ENCODE measurements around the gene PPM1G.

Gene PPM1G

DNA sequence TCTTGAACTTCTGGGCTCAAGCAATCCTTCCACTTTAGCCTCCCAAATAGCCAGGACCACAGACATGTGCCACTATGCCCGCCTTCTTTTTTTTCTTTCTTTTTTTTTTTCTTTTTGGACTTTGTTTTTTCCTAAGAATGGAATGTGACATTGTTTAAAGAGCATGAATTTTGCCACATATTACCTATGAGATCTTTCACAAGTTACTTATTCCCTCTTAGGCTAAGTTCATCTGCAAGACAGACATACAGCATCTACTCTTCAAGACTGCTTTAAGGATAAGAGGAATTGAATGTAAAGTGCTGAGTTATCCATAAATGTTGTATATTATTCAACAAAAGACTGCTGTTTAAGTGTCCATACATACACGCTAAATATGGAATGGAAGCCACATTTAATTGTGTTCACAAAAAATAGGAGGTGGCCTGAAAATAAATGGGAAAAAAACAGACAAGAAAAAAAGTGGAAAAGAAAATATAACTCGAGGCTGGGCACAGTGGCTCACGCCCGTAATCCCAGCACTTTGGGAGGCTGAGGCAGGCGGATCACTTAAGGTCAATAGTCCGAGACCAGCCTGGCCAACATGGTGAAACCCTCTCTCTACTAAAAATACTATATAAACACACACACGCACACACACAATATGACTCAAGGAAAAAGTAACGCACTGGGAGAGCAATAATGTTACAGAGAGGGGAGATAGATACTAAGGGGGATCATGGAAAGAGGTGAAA, 3.2 kb upstream of the PPM1G start:
- DNase-seq = no peak

GRCh38 chr2:27408601-27409320, 630 bp downstream of the PPM1G start:
- DNase-seq = peak; percentile 6

DNA sequence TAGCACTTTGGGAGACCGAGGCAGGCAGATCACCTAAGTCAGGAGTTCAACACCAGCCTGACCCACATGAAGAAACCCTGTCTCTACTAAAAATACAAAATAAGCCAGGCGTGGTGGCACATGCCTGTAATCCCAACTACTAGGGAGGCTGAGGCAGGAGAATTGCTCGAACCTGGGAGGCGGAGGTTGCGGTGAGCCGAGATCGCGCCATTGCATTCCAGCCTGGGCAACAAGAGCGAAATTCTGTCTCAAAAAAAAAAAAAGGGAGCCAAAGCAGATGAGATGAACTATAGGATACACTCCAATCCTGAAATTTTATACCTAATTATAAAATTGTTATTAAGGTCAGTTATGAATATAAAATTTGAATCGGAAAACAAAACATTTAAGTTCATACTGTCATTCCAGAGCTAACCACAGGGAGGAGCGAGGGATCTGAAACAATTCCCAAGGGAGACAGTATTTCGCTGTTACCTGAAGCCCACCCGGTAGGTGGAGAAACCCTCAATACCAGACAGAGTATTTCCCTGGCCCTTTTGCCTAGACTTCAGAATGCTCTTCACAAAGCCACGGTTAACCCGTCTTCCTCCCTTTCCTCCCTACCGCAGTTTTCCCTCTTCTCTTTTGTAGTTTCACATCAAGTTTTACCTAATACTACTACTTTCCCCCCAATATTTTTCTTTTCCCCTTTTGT, 1.4 kb downstream of the PPM1G start:
- peak; percentile 65 for DNase-seq

GRCh38 chr2:27400348-27401135, 8.8 kb downstream of the PPM1G start:
- DNase-seq = no peak

GRCh38 chr2:27398962-27399361, 10.4 kb downstream of the PPM1G start:
- no peak for DNase-seq

GRCh38 chr2:27393225-27393624, 16.2 kb downstream of the PPM1G start:
- DNase-seq = no peak

DNA sequence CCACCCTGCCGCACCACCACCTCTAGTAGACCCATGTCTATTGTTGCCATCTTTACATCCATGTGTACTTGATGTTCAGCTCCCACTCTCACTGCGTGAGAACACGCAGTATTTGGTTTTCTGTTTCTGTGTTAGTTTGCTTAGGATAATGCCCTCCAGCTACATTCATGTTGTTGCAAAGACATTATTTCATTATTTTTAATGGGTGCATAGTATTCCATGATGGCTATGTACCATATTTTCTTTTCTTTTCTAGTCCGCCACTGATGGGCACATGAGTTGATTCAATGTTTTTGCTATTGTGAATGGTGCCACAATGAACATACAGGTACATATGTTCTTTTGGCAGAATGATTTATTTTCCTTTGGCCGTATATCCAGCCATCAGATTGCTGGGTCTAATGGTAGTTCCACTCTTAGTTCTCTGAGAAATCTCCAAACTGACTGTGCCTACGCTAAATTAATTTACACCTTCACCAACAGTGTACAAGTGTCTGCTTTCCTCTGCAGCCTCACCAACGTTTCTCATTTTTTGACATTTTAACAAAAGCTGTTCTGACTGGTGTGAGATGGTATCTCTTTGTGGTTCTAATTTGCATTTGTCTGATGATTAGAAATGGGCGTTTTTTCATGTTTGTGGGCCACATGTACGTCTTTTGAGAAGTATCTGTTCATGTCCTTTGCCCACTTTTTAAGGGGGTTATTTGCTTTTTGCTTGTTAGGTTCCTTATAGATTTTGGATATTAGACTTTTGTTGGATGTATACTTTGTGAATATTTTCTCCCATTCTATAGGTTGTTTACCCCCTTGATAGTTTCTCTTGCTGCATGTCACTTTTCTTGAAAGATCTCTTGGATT, 18.3 kb downstream of the PPM1G start:
- DNase-seq = no peak

DNA sequence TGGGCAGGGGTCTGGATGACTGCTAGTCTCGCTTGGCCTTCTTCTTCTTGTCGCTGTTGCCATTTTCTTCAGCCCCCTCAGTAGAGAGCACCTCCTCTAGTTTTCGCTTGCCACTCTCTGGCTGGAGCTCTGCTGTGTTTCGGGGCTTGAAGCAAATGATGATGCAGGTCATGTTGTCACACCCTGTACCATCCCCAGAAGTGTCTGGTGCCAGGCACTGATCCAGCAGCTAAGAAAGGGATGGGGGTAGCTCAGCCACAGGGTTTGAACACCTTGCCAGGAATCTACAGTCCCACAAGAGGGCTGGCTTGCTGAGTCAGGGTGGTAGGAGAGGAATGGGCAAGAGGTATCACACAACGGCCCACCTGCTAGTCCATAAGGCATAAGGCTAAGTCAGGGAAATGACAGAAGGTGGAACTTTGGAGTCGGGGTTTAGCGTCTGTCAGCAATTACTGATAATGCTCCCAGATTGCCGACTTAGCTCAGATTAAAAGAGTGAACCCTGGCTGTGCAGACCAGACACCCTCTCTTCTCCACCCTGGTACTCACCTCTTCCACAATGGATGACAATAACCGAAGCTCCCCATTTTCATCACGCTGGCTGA, 27.7 kb downstream of the PPM1G start:
- no peak for DNase-seq

DNA sequence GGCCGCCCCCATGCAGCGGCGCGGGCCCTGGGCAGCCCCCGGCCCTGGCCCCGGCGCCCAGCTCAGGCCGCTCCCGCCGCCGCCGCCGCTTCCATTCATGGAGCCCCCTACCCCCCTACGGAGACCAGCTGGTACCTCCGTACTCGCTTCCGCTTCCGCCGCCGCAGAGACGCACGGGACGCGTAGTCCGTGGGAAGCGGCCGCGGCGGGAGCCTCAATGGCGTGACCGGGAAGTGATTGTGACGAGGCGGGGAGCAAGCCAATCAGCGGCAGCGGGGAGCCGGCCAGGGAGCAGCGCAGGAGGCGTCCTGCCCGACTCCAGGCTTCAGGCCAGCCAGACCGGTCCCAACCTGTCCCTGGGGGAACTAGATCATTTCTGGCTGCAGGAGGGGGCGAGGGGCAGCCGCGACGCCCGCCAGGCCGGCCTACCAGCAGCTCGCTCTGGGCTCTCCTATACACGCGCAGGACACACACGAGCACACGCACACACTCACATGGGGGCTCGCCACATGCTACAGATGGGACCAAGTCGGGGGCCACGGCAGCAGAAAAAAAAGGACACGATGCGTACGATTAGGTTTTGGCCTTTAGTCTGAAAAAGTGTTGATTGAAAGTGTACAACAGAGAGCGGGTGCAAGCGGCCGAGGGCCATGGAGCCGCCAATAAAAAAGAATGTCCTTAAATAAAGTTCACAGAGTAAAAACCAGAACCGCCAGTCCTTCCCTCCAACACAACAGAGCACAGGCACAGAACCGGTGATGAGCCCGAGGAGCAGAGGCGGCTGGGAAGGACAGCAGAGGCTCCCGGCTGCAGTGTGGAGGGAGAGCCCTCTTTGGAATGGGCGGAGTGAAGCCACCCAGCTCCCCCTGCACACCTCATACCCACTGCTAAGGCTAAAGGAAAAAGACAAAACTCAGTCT, 28.5 kb downstream of the PPM1G start, which contains the start of gene ZNF513:
Gene ZNF513 (minus strand): TSS at position 109 of the 920 bp plus-strand sequence. CDS start 208 bp downstream, outside the sequence.
- peak; percentile 93 for DNase-seq

DNA sequence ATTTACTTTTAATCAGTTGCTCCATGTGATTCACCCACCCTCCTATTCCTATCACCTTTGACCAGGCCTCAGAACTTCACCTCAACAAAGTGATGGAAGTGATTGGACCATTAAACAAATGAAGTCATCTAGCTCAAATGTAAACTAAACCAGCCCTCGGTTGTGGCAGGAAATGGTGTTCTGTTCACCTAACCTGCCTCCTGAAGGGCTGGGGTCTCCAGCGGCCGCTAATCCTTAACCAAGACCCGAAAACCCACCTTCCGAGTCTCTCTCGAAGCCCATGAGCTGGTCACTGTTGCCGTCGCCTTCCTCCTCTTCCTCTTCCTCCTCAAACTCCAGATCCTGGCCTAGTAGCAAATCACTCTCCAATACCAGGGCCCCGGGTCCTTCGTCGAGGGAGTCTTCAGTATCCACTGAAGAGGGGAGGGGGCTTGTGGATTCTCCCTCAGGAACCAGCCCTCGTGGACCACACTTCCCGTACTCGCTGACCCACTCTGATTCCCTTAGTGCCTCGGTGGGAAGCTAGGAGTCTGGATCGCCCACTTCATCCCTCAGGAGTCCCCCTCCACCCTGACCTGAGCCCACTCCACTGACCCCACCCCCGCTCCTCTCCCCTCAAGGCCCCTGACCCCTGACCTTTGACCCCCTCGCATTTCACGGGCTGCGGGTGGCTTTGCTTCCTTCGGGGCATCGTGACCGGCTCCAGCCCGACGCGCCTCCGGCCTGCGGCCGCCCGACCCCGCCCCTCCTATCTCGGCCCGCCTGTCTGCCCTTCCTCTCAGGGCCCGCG, 29.4 kb downstream of the PPM1G start:
- DNase-seq = no peak

DNA sequence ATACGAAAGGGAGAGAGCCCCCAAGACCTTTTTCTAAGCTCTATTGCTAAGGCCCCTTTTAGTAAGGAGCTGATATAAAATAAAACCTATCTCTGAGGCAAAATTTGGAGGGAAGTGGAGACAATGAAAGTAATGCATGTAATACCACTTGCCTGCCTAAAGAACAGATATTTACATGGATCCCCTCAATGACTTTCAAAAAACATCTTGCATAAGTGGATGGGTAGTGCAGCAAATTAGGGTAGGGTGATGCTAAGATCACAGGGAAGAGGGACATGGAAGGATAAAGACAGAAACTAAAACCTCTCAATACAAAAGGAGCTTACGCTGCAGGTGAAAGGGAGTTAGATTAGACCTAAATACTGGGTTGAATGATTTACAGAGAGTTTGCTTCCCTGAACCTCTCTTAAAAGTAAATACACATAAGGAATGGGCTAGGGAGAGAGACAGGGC, 30.0 kb downstream of the PPM1G start:
- DNase-seq = no peak

DNA sequence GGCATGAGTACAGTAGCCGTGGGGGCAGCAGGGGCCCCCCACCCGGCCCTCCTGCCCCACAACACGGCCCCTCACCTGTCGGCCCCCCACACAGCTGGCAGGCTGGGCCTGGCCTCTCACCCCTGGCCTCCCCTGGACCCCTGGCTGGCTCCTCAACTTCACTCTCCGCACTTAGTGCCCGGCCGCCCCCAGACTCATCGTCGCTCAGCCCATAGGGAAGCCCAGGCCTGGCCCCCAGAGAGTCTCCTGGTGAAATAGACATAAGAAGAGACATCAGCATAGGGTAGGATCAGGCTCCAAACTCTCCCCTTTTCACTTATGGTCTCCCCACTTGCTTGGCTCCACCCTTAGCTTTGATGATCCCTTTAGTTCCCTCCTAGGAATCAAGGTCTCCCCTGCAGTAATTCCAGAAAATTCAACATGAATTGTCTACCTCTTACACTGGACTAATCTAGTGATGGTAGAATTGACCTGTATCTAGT, 30.5 kb downstream of the PPM1G start:
- DNase-seq = no peak

DNA sequence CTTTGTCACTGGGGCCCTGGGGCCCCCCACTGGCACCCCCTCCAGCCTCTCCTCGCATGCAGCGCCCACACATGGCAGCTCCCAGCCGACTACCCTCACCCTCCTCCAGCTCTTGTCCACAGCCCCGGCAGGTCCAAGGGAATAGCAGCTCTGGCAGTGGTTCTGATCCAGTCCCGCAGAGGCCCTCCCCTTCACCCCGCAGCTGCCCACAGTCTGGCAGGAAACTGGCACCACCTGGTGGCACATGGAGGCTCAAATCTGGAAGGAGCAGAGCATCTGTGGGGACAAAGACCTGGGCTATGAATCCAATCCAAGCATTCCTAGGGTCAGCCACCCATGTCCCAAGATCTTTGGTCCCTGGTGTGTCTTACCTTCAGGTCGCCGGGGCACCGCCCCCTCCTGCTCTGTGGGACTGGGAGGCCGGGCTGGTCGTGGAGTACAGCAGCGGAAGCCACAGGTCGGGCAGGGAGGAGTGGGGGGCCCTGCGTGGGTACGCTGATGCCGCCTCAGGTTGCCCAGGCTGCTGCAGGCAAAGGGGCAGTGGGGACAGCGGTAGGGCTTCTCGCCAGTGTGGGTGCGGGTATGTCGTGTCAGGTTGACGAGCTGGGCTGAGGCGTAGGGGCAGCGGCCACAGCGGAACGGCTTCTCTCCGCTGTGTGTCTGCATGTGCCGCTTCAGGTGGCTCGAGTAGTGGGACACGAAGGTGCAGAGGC, 31.1 kb downstream of the PPM1G start:
- no peak for DNase-seq

GRCh38 chr2:27377618-27378095, 31.7 kb downstream of the PPM1G start:
- no peak for DNase-seq

- DNase-seq = no peak
Observed at GRCh38 chr2:27376866-27377617, 32.3 kb downstream of the PPM1G start.

DNA sequence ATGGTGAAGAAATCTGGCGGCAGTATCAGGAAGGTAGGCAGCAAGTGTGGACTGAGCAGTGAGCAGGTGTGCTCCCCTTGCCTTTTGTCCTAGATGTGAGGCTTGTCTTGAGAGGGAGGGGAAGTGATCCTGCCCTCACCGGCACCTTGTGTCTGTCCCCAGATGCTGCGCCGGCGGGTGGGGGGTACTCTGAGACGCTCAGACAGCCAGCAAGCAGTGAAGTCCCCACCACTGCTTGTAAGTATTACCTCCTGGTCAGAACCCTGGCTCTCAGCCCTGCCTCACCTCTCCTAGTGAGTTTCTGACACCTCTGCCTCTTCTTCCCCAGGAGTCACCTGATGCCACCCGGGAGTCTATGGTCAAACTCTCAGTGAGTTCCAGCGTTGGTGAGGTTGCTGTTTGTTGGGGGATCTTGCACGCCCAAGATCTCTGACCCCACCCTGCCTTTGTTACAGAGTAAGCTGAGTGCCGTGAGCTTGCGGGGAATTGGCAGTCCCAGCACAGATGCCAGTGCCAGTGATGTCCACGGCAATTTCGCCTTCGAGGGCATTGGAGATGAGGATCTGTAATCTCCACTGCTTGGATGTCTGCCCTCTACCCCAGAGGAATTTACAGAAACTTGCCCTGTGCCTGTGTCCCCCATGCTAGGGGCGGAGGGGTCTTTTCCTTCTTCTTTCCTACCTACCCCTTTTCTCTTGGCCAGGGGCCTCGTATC, 33.1 kb downstream of the PPM1G start:
- no peak for DNase-seq

DNA sequence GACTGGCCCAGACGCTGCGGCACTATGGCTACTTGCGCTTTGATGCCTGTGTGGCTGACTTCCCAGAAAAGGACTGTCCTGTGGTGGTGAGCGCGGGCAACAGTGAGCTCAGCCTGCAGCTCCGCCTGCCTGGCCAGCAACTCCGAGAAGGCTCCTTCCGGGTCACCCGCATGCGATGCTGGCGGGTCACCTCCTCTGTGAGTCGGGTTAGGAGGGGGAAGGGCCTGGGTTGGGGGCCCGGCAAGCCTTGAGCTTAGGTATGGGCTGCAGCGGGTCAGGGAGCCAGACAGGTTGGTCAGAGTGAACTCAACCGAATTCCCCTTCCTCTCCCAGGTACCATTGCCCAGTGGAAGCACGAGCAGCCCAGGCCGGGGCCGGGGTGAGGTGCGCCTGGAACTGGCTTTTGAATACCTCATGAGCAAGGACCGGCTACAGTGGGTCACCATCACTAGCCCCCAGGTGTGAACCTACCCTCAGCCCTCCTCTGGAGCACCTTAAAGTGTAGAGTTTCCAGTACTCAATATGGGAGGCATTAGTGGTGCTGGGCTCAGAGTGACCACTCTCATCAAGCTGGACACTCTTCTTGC, 33.8 kb downstream of the PPM1G start:
- DNase-seq = no peak
